ENCODE measurements around the gene SLC39A2.
"Not testable (repeated sequence)": the region's sequence is repeated elsewhere in the genome, so short reads cannot be mapped to it uniquely, and the experiment has no call there.

SLC39A2 gene

DNA sequence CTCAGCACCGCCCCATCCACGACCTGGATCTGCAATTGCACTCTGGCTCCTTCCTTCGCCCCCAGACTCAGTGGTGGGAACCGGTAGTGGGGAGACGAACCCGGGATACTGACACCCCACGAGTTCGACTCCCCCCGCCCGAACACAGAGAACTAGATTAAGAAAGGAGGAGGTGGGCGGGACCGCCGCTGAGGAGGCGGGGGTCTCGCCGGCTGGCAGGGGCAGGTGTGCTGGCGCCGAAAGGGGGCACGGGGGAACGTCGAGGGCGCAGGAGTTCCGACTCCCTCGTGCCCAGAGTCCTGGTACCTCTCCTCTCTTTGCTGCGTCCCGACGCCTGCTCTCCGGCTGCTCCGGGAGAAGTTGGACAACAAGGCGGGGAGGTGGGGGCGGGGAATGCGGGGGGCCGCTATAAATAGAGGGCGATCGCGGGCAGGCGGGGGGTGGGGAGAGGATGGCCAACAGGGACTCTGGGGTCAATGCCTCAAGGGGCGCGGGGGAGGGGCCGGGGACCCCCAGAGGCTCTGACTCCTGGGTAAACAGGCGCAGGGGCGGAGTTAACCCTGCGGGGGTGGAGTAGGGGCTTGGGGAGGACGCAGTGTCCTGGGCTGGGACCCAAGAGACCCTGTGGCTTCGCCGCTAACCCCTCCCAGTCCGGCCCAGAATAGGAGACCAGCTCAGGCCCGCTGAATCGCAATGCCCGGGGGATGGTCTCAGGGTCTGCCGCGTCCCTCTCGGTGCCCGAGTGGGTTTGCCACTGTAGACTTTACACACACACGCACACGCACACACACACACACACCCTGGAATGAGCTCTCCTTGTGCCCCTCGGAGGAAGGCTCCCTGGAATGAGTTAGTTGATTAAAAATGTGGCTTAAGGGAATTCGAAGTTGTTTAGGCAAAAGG is 26.5 kb downstream of the SLC39A2 start:
- no peak for DNase-seq (ENCODE audit: low read depth)

DNA sequence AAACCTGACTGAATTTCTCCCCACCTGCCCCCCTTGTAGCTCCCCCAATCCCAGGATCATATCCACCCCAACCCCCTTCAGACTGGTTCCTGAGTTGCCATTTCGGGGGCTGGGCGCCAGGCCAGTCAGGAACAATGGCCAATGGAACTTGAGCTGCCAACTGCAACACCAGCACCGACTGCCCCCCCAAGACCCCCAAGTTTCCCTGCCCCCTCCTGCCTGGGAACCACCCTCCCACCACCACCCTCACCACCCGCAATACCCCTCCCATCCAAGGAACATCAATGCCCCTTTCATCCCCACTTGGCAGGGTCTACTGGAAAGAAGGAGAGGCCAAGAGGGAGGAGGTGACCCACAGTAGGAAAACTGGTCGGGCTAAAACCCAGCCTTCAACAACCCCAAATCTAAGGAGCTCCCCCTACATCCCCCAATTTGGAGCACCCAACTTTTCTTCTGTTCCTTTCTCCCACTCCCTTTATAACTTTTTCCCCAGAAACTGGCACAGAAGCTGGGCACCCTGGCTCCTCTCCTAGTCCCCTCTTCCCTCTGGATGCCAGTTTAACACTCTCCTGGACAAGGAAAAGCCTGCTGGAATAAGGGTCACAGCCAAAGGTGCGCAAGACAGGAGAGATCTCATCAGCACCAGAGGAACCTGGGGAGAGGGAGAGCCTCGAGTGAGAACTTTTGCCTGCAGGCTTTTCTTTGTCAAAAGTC is 27.3 kb downstream of the SLC39A2 start:
- DNase-seq (ENCODE audit: low read depth): no peak

DNA sequence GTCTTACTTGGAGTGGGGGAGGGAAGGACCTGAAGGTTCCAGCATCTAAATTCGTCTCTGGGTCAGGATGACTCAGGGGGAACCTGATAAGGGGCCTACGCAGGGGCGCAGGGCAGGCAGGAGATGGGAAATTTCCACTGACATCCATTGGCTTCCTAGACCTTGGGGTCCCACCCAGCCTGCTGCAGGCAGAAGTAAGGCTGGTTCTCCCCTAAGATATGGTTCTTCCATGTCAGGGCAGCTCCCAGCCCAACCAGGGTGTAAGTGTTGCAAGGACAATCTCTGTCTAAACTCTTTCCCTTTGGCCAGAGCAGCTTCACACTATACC is 27.9 kb downstream of the SLC39A2 start:
- no peak for DNase-seq (ENCODE audit: low read depth)

DNA sequence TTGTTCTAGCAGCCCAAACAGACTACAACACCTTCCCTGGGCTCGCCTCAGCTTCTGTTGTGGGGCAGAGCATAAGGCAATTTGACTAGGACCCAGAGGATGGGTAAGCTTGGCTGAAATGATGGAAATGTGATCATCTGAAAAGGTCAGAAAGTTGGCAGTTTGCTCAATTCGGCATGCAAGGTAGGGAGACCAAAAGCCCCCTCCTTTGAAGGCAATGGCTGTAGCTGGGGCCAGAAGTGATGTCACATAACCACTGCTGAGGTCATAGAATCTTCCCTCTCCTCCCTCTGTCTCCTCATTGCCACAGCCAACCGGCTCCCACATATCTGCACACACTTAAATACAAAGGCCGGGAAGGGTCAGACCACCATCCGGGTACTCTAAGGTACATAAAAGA is 30.8 kb downstream of the SLC39A2 start, which contains the start of gene TPPP2:
TPPP2 (plus strand) TSS at position 301 of the 400 bp plus-strand sequence. CDS start 365 bp downstream, outside the sequence.
- DNase-seq (ENCODE audit: low read depth): no peak

DNA sequence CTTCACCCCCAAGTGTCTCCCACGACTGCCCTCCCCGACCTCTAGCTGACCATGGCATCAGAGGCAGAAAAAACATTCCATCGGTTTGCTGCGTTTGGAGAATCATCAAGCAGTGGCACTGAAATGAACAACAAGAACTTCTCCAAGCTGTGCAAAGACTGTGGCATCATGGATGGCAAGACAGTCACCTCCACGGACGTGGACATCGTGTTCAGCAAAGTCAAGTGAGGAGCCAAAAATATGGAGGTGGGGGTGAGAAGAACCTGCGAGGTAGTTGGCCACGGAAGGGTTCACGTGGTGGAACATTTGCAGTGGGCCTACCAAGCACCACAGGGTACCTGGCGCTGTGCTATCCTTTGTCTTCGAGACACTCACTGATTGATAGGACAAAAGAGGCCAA is 31.4 kb downstream of the SLC39A2 start:
- DNase-seq (ENCODE audit: low read depth): no peak

DNA sequence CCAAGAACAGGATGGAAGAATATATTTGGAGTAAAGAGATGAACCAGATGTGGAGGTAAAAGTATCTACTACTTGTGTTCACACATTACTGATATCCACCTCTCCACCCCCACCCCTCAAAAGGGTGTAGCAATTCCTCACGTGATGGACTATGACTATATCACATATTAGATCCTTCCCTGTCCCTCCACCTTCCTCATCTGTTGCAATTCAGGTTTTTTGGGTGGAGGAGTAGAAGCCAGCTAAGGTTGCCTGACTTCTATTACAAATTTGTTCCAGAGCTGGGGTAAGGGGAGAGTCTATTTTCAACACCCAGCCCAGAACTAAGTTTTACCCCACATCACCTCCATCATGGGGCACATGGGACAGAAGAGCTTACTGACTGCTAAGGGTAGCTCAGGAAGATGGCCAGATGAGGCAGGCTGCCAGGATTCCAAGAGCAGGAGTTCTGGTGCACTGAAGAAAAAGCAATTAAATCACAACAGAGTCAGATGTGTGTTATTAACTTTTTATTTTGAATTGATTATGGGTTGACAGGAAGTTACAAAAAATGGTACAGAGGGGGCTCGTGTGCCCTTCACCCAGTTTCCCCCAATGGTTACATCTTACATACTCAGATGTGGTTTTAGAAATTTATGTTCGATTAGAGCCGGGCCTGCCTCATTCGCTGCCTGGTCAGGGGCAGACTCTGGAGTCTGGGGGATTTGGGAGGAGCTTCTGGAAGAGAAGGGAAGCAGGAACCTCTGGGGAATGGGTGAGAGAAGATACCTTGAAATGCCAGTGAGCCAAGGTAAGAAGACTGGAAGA is 33.4 kb downstream of the SLC39A2 start:
- DNase-seq (ENCODE audit: low read depth): no peak

DNA sequence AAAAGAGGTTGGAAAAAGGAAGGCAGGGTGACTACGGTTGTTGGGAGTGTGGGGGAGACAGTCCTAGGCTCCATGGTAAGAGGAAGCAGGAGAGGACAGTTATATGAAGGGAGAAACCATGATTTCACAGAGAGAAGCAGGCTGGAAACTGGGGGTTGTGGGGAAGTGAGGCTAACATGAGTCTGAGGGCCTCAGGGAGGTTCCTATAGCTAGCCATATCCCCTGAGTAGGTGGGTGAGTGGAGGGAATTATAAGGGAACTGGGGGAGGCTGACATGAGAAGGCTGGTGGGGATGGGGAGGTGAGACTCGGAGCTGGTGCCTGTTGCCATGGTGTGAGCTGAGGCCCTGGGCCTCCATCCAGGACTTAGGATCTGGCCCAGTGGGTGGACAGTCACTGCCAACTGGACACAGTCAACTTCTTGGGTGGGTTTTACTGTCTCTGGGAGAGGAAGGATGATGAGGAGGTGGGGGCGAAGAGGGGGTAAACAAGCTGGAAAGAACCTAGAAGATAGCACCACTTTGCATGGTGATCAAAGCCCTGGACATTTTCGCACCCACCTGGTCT is 34.1 kb downstream of the SLC39A2 start:
- no peak for DNase-seq (ENCODE audit: low read depth)

DNA sequence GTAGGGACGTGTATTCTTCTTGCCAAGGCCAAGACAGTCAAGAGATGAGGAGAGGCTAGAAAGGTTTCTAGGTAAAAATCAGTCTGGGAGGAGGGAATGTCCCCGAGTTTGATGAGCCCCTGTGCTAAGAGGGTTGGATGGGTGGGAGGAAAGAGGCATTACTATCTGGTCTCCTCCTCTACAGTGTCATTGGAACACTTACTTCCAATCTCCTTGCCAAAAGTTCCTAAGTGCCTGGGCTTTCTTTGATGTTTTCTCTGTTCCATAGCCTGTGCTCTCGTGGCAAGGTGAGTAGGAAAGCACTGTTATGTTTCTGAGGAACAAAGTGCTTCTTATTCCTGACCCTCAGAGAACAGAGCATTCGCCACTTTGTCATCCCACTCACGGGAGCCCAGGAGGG is 35.6 kb downstream of the SLC39A2 start, which contains the start of gene RNASE13:
RNASE13 (minus strand) TSS at position 101 of the 400 bp plus-strand sequence. CDS start 519 bp downstream, outside the sequence.
- no peak for DNase-seq (ENCODE audit: low read depth)

DNA sequence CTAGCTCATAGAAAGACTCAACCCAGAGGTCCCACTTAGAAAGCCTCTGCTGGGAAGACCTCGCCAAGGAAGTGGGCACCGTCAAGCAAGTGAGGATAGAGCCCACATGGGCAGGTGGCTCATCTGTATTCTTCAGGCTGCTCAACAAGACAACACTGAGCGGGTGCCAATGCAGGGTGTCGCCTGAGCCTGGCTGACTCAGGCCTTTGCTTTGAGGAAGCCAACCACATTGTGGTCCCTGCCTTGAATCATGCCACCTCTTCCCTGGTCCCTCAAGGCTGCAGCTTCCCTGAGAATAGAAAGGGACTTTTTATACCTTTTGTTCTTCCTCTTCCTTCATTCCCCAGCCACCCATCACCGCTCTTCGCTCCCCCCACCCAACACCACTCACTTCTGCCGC is 37.7 kb downstream of the SLC39A2 start:
- DNase-seq (ENCODE audit: low read depth): no peak

DNA sequence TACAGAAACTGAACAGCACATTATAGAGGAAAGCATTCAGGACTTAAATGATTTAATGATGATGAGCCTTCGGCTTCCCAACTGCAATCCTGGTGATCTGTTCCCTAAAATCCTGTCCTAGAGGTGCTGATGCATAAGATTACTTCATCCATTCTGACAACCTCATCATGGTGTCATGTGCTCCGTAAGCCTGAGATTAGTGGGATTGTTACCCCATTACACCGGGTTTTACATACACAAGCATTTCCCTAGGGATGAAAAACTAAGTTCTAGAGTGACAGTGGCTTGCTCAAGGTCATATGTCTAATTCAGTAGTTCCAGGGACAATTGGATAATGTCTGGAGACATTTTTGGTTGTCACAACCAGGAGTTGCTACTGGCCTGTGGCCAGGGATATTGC is 38.1 kb downstream of the SLC39A2 start:
- no peak for DNase-seq (ENCODE audit: low read depth)

DNA sequence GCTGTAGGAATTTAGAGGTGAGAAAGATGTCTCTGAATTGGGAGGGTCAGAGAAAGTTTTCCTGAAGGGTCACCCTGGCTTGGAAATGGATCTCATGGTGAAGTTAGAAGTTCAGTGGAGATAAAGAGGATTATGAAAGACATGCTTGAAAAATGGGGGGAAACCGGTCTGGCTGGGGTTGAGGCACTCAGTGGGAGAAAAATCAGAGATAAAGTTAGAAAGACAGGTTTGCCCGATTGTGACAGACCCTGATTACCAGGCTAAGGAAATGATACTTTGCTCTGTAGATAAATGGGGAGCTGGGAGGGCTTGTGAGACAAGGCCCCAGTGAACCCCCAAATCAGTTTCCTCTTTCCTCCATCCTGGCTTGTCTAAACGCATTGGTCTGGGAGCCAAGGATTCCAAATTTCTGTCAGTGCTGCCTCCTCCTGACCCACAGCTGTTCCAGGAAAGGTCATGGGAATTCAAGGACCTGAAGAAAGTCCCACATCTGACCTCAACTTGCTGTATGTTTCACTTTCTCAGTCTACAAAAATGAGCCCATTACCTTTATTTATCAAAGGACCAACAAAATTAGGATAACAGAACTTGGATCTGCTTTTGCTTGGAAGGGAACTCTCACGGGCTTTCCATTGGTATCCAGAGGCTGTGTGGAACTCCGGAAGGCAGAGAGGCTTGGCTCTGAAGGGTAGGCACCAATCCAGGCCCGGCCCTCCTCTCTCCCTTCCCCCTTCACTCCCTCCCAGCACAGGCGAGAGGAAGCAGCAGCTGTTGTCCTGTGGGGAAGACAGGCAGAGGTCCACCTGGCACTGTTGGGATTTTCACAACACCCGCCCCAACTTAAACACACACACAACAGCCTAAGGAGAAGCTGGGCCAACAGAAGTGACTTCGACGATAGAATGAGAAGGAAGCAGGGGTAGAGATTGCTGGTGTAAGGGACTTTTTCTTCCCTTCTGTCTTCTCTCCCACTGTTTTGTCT is 39.6 kb downstream of the SLC39A2 start:
- DNase-seq (ENCODE audit: low read depth): peak; percentile 23

DNA sequence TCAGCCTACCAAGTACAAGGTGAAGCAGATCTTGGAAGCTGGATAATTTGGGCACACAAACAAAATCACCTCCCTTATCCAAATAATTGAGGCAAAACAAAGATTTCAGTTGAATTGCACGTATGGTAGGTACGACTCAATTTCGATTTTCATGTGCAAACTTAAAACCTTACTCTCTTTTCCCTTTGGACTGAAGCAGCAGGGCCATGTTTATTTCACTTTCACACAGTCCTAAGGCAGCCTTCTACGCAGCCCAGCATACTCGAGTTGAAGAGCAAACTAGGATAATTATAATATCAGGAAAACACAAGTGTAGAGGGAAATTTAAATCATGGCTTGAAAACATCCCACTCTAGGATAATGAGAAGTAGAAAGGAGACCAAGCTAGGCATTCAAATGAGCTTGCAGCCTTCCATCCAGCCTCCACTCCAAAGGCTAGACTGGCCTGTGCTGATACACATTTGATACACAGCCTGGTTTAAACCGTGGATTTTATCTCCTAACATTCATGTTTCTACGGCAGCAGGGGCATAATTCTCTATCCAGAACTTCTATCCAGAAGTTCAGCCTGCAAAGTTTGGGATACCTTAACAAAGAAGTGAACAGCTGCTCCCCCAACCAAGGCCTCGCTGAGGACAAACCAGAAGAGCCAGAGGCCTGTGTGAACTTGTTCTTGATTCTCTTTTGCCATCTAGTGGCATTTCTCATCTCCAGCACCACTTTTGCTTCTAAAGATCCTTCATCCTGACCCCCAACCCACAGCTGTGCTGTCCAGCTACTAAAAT is 40.7 kb downstream of the SLC39A2 start:
- peak; percentile 65 for DNase-seq (ENCODE audit: low read depth)

DNA sequence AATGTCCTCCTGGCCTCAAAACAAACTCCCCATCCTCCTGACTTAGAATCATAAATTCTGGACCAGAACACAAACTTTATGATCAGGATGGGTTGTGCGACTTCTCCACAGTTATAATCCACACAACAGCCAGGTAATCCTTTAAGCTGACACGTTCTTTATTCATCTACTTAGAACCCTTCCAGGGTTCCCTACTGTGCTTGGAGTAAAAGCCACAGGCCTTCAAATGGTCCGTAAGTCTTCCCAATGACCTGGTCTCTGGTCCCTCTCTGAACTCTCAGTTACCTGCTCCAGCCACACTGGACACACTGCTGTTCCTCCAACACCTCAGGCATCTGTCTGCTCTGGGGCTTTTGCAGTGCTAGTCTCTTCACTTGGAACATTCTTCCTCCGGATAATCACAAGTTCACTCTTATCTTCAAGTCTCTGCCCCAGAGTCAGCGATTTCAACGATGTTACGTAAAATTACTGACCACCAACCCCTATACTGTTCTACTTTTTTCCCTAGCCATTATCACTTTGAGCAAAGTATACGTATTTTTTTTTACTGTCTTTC is 41.4 kb downstream of the SLC39A2 start:
- no peak for DNase-seq (ENCODE audit: low read depth)

DNA sequence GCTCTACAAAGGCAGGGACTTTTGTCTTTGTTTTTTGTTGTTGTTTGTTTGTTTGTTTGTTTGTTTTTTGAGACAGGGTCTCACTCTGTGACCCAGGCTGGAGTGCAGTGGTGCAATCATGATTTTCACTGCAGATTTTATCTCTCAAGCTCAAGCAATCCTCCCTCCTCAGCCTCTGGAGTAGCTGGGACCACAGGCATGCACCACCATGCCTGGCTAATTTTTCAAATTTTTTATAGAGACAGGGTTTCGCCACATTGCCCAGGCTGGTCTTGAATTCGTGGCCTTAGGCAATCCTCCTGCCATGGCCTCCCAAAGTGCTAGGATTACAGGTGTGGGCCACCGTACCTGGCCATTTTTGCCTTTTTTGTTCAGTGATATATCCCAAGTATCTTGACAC is 41.8 kb downstream of the SLC39A2 start:
- not testable (repeated sequence) for DNase-seq (ENCODE audit: low read depth)

DNA sequence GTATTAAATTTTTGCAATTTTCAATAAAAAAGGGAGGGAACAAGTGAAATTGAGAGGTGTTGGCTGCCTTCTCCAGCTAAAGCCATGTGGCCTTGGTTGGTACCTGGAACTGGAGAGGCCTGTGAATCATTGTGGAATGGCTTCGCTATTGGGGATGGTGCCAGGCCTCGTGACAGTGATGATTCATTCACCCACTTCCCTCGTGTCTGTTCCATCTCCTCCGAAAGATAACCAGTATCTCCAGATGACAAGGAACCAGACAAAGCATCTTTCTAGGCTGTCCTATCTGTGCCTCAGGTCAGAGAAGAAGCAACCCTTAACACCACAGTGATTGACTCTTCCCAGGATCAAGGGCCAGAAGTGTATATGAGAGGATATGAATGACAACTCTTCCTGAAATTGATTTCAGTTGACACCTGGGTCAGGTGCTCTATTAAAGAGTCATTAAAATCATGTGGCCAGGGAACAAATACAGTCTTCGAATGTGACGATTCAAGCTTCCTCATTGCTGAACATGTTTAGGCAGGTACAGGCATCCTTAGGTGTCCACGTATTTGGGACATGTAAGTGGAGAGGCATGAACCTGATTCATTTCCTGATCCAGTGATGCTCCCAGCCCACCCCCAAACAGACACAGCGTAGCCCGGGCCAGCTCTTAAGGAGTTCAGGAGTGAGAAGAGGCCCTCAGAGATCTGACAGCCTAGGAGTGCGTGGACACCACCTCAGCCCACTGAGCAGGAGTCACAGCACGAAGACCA is 42.8 kb downstream of the SLC39A2 start, which contains the start of gene RNASE7:
RNASE7 (plus strand) TSS at position 687 of the 758 bp plus-strand sequence. CDS start 631 bp downstream, outside the sequence.
- DNase-seq (ENCODE audit: low read depth): peak; percentile 63

DNA sequence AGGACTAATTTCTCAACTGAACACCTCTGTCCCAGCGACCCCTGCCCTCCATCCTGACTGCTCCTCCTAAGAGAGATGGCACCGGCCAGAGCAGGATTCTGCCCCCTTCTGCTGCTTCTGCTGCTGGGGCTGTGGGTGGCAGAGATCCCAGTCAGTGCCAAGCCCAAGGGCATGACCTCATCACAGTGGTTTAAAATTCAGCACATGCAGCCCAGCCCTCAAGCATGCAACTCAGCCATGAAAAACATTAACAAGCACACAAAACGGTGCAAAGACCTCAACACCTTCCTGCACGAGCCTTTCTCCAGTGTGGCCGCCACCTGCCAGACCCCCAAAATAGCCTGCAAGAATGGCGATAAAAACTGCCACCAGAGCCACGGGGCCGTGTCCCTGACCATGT is 43.8 kb downstream of the SLC39A2 start:
- no peak for DNase-seq (ENCODE audit: low read depth)

DNA sequence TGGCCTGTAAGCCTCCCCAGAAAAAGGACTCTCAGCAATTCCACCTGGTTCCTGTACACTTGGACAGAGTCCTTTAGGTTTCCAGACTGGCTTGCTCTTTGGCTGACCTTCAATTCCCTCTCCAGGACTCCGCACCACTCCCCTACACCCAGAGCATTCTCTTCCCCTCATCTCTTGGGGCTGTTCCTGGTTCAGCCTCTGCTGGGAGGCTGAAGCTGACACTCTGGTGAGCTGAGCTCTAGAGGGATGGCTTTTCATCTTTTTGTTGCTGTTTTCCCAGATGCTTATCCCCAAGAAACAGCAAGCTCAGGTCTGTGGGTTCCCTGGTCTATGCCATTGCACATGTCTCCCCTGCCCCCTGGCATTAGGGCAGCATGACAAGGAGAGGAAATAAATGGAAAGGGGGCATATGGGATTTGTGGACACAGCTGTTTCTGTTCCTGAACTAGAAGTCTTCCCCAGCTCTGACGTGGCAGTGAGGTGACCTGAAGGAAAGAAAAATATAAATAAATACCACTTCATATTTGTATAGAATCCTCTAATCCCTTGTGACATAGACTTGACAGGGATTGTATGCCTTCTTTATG is 44.4 kb downstream of the SLC39A2 start:
- DNase-seq (ENCODE audit: low read depth): no peak

DNA sequence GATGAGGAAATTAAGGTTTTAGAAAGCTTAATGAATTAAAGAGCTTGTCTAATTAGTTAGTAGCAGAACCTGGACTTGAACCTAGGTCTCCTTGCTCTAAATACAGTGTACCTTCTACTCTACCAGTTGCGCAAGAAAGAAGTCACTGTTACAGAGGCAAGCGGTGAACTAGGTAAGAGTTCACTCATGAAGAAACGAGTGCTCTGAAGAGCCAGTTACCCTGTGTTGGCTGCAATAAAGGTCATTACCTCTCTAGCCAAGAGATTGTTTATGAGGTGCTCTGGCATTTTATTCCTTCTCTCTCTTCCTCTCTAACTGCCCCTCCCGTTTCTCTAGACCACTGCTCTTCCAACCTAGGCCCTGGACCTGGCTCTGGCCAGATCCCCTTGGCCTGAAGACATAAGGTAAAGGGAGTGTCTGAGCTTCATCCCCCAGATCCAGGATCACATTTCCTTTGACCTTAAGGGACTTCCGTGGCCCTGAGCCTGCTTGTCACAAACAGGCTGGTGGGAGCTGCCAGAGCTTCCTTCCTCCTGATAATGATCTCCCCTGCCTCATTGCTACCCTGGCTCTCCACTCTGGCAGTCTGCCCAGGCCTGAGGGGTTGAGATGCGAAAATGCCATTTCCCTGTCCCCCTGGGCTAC is 45.0 kb downstream of the SLC39A2 start:
- DNase-seq (ENCODE audit: low read depth): no peak

Measured in iris pigment epithelial cell (primary cell).